Sigmoid colon (tissue), 4 donors: ENCODE measurements around the gene VPS54.

Source experiments
- CTCF ChIP-seq, 4 experiments: fragments of 450-650 bp in 3 of 4; fragments of 200-600 bp in 1 of 4; IDR thresholded peaks; one replicate each; pipeline ENCODE4 v1.5.1; 2016 to 2019; ENCODE audit warnings: antibody characterized with exemption in 4 of 4, mild to moderate bottlenecking in 3 of 4, moderate library complexity in 2 of 4
- EP300 ChIP-seq, 4 donors: sonication (generic); formaldehyde crosslinking; IDR thresholded peaks; one replicate each; pipeline ENCODE4 v1.6.1; 2017; ENCODE audit warnings: antibody characterized with exemption in 4 of 4
- POLR2A ChIP-seq, 2 donors: fragments of 450-650 bp; IDR thresholded peaks; one replicate each; pipeline ENCODE4 v1.6.1; 2016; ENCODE audit warnings: antibody characterized with exemption in 2 of 2, mild to moderate bottlenecking in 2 of 2, moderate library complexity in 2 of 2
- POLR2AphosphoS5 ChIP-seq, 4 donors: sonication (generic); formaldehyde crosslinking; IDR thresholded peaks; one replicate each; pipeline ENCODE4 v1.6.1; 2017; ENCODE audit warnings: antibody characterized with exemption in 4 of 4

DNA sequence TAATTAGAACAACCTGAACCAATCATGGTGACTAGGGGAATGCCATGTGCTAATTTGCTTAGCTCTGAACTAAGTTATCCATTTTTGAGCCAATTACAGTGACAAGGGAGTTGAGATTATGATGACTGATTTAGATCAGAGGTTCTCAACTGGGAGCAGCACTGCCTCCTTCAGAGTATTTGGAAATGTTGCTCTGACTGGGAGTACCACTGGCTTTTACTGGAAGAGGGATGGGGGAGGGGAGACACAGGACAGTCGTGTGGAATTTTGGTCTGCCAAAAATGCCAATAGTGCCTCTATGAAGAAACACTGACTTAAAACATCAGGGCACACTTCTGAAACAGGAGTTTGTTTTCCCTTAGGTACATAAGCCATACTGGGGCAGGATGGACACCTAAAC, 48.1 kb upstream of the VPS54 start:
- TF ChIP-seq POLR2AphosphoS5 (IDR thresholded peaks at IDR 0.05) (no peak), CTCF (IDR thresholded peaks at IDR 0.05) (no peak), POLR2A (IDR thresholded peaks at IDR 0.05) (no peak), EP300 (IDR thresholded peaks at IDR 0.05) (no peak)
